ENCODE measurements around the gene XRCC6.
A peak's percentile ranks its signal among the peaks of the same experiment; 100 is the strongest.
"Not testable (repeated sequence)": the region's sequence is repeated elsewhere in the genome, so short reads cannot be mapped to it uniquely, and the experiment has no call there.

Gene XRCC6

GRCh38 chr22:41663594-41663993, 42.5 kb downstream of the XRCC6 start:
- not testable (repeated sequence) for H3K4me1 ChIP-seq (ENCODE audit: control insufficient read depth, insufficient read depth, low read length); H3K9ac ChIP-seq (ENCODE audit: low read length in 2 of 2); H3K4me3 ChIP-seq (ENCODE audit: low read length in 2 of 2); H3K27ac ChIP-seq (ENCODE audit: low read length); H3K27me3 ChIP-seq (ENCODE audit: control insufficient read depth in 1 of 2, insufficient read depth in 2 of 2, low read length in 2 of 2); H3K9me3 ChIP-seq (ENCODE audit: control insufficient read depth in 2 of 2, low read length in 2 of 2)
- H3K36me3 ChIP-seq (ENCODE audit: control insufficient read depth in 2 of 2, insufficient read depth in 2 of 2, low read length in 2 of 2), result peaks cover 36 to 53% of the 10 kb centered on the region in 2 donors

GRCh38 chr22:41664490-41664889, 43.4 kb downstream of the XRCC6 start:
- Histone ChIP-seq H3K36me3 (ENCODE audit: control insufficient read depth in 2 of 2, insufficient read depth in 2 of 2, low read length in 2 of 2) (peaks cover 36 to 46% of the 10 kb centered on the region in 2 donors), H3K4me3 (ENCODE audit: low read length in 2 of 2) (no peak overlapping the region), H3K4me1 (ENCODE audit: control insufficient read depth, insufficient read depth, low read length) (peaks cover 9% of the 10 kb centered on the region), H3K9me3 (ENCODE audit: control insufficient read depth in 2 of 2, low read length in 2 of 2) (no peaks in the 10 kb centered on the region), H3K27me3 (ENCODE audit: control insufficient read depth in 1 of 2, insufficient read depth in 2 of 2, low read length in 2 of 2) (no peaks in the 10 kb centered on the region), H3K9ac (ENCODE audit: low read length in 2 of 2) (no peak overlapping the region), H3K27ac (ENCODE audit: low read length) (no peak overlapping the region)

GRCh38 chr22:41664951-41665350, 43.9 kb downstream of the XRCC6 start:
- H3K9ac ChIP-seq (ENCODE audit: low read length in 2 of 2), result no peak overlapping the region
- H3K4me3 ChIP-seq (ENCODE audit: low read length in 2 of 2), result no peak overlapping the region
- no peaks in the 10 kb centered on the region for H3K27me3 ChIP-seq (ENCODE audit: control insufficient read depth in 1 of 2, insufficient read depth in 2 of 2, low read length in 2 of 2)
- no peak overlapping the region for H3K27ac ChIP-seq (ENCODE audit: low read length)
- H3K4me1 ChIP-seq (ENCODE audit: control insufficient read depth, insufficient read depth, low read length), result peaks cover 9% of the 10 kb centered on the region
- no peaks in the 10 kb centered on the region for H3K9me3 ChIP-seq (ENCODE audit: control insufficient read depth in 2 of 2, low read length in 2 of 2)
- H3K36me3 ChIP-seq (ENCODE audit: control insufficient read depth in 2 of 2, insufficient read depth in 2 of 2, low read length in 2 of 2), result peaks cover 33 to 42% of the 10 kb centered on the region in 2 donors

- Histone ChIP-seq H3K36me3 (ENCODE audit: control insufficient read depth in 2 of 2, insufficient read depth in 2 of 2, low read length in 2 of 2) (peaks cover 3 to 10% of the 10 kb centered on the region in 2 donors), H3K27me3 (ENCODE audit: control insufficient read depth in 1 of 2, insufficient read depth in 2 of 2, low read length in 2 of 2) (no peaks in the 10 kb centered on the region), H3K9ac (ENCODE audit: low read length in 2 of 2) (no peak overlapping the region), H3K9me3 (ENCODE audit: control insufficient read depth in 2 of 2, low read length in 2 of 2) (no peaks in the 10 kb centered on the region), H3K4me1 (ENCODE audit: control insufficient read depth, insufficient read depth, low read length) (peaks cover 9% of the 10 kb centered on the region), H3K4me3 (ENCODE audit: low read length in 2 of 2) (no peak overlapping the region), H3K27ac (ENCODE audit: low read length) (no peak overlapping the region)
Measured at GRCh38 chr22:41668971-41669911, 48.1 kb downstream of the XRCC6 start.

- not testable (repeated sequence) for H3K27ac ChIP-seq (ENCODE audit: low read length); H3K27me3 ChIP-seq (ENCODE audit: control insufficient read depth in 1 of 2, insufficient read depth in 2 of 2, low read length in 2 of 2); H3K4me3 ChIP-seq (ENCODE audit: low read length in 2 of 2); H3K9ac ChIP-seq (ENCODE audit: low read length in 2 of 2); H3K9me3 ChIP-seq (ENCODE audit: control insufficient read depth in 2 of 2, low read length in 2 of 2); H3K4me1 ChIP-seq (ENCODE audit: control insufficient read depth, insufficient read depth, low read length)
- peaks cover 12 to 19% of the 10 kb centered on the region in 2 donors for H3K36me3 ChIP-seq (ENCODE audit: control insufficient read depth in 2 of 2, insufficient read depth in 2 of 2, low read length in 2 of 2)
Measured at GRCh38 chr22:41672096-41672495, 51.0 kb downstream of the XRCC6 start.

- Histone ChIP-seq H3K9ac (ENCODE audit: low read length in 2 of 2) (no peak overlapping the region), H3K27me3 (ENCODE audit: control insufficient read depth in 1 of 2, insufficient read depth in 2 of 2, low read length in 2 of 2) (no peaks in the 10 kb centered on the region), H3K9me3 (ENCODE audit: control insufficient read depth in 2 of 2, low read length in 2 of 2) (no peaks in the 10 kb centered on the region), H3K36me3 (ENCODE audit: control insufficient read depth in 2 of 2, insufficient read depth in 2 of 2, low read length in 2 of 2) (peaks cover 14 to 19% of the 10 kb centered on the region in 2 donors), H3K4me3 (ENCODE audit: low read length in 2 of 2) (no peak overlapping the region), H3K4me1 (ENCODE audit: control insufficient read depth, insufficient read depth, low read length) (no peaks in the 10 kb centered on the region), H3K27ac (ENCODE audit: low read length) (no peak overlapping the region)
Measured at GRCh38 chr22:41672780-41673509, 51.9 kb downstream of the XRCC6 start.

- H3K4me1 ChIP-seq (ENCODE audit: control insufficient read depth, insufficient read depth, low read length), result no peaks in the 10 kb centered on the region
- H3K9ac ChIP-seq (ENCODE audit: low read length in 2 of 2), result no peak overlapping the region
- no peaks in the 10 kb centered on the region for H3K9me3 ChIP-seq (ENCODE audit: control insufficient read depth in 2 of 2, low read length in 2 of 2)
- no peak overlapping the region for H3K4me3 ChIP-seq (ENCODE audit: low read length in 2 of 2)
- no peaks in the 10 kb centered on the region for H3K27me3 ChIP-seq (ENCODE audit: control insufficient read depth in 1 of 2, insufficient read depth in 2 of 2, low read length in 2 of 2)
- H3K27ac ChIP-seq (ENCODE audit: low read length), result no peak overlapping the region
- peaks cover 27% of the 10 kb centered on the region in 2 donors for H3K36me3 ChIP-seq (ENCODE audit: control insufficient read depth in 2 of 2, insufficient read depth in 2 of 2, low read length in 2 of 2)
Measured at GRCh38 chr22:41674846-41675340, 53.8 kb downstream of the XRCC6 start.

GRCh38 chr22:41676134-41676533, 55.0 kb downstream of the XRCC6 start:
- Histone ChIP-seq H3K36me3 (ENCODE audit: control insufficient read depth in 2 of 2, insufficient read depth in 2 of 2, low read length in 2 of 2) (peaks cover 30 to 32% of the 10 kb centered on the region in 2 donors), H3K4me1 (ENCODE audit: control insufficient read depth, insufficient read depth, low read length) (no peaks in the 10 kb centered on the region), H3K27me3 (ENCODE audit: control insufficient read depth in 1 of 2, insufficient read depth in 2 of 2, low read length in 2 of 2) (no peaks in the 10 kb centered on the region), H3K4me3 (ENCODE audit: low read length in 2 of 2) (no peak overlapping the region), H3K27ac (ENCODE audit: low read length) (no peak overlapping the region), H3K9ac (ENCODE audit: low read length in 2 of 2) (no peak overlapping the region), H3K9me3 (ENCODE audit: control insufficient read depth in 2 of 2, low read length in 2 of 2) (no peaks in the 10 kb centered on the region)

- Histone ChIP-seq H3K4me3 (ENCODE audit: low read length in 2 of 2) (peak overlapping the region; percentile 81 to 83), H3K27ac (ENCODE audit: low read length) (no peak overlapping the region), H3K9ac (ENCODE audit: low read length in 2 of 2) (peak overlapping the region in 1 of 2 donors; percentile 89)
Measured at GRCh38 chr22:41681616-41682015, 60.5 kb downstream of the XRCC6 start.

GRCh38 chr22:41682033-41682807, 61.1 kb downstream of the XRCC6 start:
- H3K4me1 ChIP-seq (ENCODE audit: control insufficient read depth, insufficient read depth, low read length), result peaks cover 4% of the 10 kb centered on the region
- peak overlapping the region; percentile 84 for H3K27ac ChIP-seq (ENCODE audit: low read length)
- H3K27me3 ChIP-seq (ENCODE audit: control insufficient read depth in 1 of 2, insufficient read depth in 2 of 2, low read length in 2 of 2), result no peaks in the 10 kb centered on the region
- H3K4me3 ChIP-seq (ENCODE audit: low read length in 2 of 2), result peak overlapping the region; percentile 81 to 83
- peak overlapping the region; percentile 73 to 89 for H3K9ac ChIP-seq (ENCODE audit: low read length in 2 of 2)
- H3K9me3 ChIP-seq (ENCODE audit: control insufficient read depth in 2 of 2, low read length in 2 of 2), result no peaks in the 10 kb centered on the region
- H3K36me3 ChIP-seq (ENCODE audit: control insufficient read depth in 2 of 2, insufficient read depth in 2 of 2, low read length in 2 of 2), result peaks cover 11 to 20% of the 10 kb centered on the region in 2 donors

More at GRCh38 chr22:41681616-41682015, 60.5 kb downstream of the XRCC6 start:
- H3K9me3 ChIP-seq (ENCODE audit: control insufficient read depth in 2 of 2, low read length in 2 of 2), result no peaks in the 10 kb centered on the region
- H3K27me3 ChIP-seq (ENCODE audit: control insufficient read depth in 1 of 2, insufficient read depth in 2 of 2, low read length in 2 of 2), result no peaks in the 10 kb centered on the region
- peaks cover 4% of the 10 kb centered on the region for H3K4me1 ChIP-seq (ENCODE audit: control insufficient read depth, insufficient read depth, low read length)
- peaks cover 11 to 20% of the 10 kb centered on the region in 2 donors for H3K36me3 ChIP-seq (ENCODE audit: control insufficient read depth in 2 of 2, insufficient read depth in 2 of 2, low read length in 2 of 2)
